ENCODE results near the gene CRYZ. TPM values are rescaled to one million over a fixed set of nuclear protein-coding genes. Genes with fewer than 3 reads are reported as not detected.
"Not testable (repeated sequence)": the region's sequence is repeated elsewhere in the genome, so short reads cannot be mapped to it uniquely, and the experiment has no call there.

Gene CRYZ
- total RNA-seq, 6 experiments from 2014 or later: 127 to 177 (median 150) TPM

GRCh38 chr1:74733604-74734484 lies 994 bp upstream of the CRYZ start:
- intact Hi-C loops (cut with DNase I): no loop called here
- peak; percentile 56 to 71 (median 62) for ATAC-seq
- no peak for DNase-seq
- H3K4me1 ChIP-seq: peaks cover 0 to 47% (median 3%) of the 10 kb centered on the region in 4 donors
- WGBS (ENCODE audit: insufficient coverage, low coverage, low lambda C conversion rate, missing lambda C conversion rate): 19% methylated on average over 11 of the region's 11 CpGs
- no peaks in the 10 kb centered on the region for H3K9me3 ChIP-seq
- H3K27me3 ChIP-seq: no peaks in the 10 kb centered on the region
- H3K4me3 ChIP-seq: peak overlapping the region; percentile 65 to 80 (median 77)
- peaks cover 3 to 13% (median 7%) of the 10 kb centered on the region in 4 donors for H3K36me3 ChIP-seq
- H3K27ac ChIP-seq: peak overlapping the region; percentile 89 to 97 (median 94)
- TF ChIP-seq CTCF (IDR thresholded peaks at IDR 0.05) (peak; percentile 70 to 77 (median 75)), POLR2A (IDR thresholded peaks at IDR 0.05) (no peak)

- 6% methylated on average over 8 of the region's 17 CpGs for WGBS (ENCODE audit: insufficient coverage, low coverage, low lambda C conversion rate, missing lambda C conversion rate)
- H3K36me3 ChIP-seq; H3K27me3 ChIP-seq; intact Hi-C loops (cut with DNase I); H3K9me3 ChIP-seq: not testable (repeated sequence)
- peak overlapping the region; percentile 89 to 97 (median 94) for H3K27ac ChIP-seq
- H3K4me1 ChIP-seq: peaks cover 0 to 52% (median 3%) of the 10 kb centered on the region in 4 donors
- peak; percentile 12 to 30 (median 18) for ATAC-seq
- peak overlapping the region; percentile 65 to 80 (median 77) for H3K4me3 ChIP-seq
- peak in 2 of 3 donors; percentile 17 to 49 for DNase-seq
These were observed 541 bp downstream of the CRYZ start for GRCh38 chr1:74732071-74732946.

- ATAC-seq (peak; percentile 60 to 71 (median 66)), DNase-seq (peak in 1 of 3 donors; percentile 67)
- H3K4me3 ChIP-seq: peak overlapping the region; percentile 65 to 80 (median 77)
- no peaks in the 10 kb centered on the region for H3K27me3 ChIP-seq
- TF ChIP-seq POLR2A (IDR thresholded peaks at IDR 0.05) (peak; percentile 93), CTCF (IDR thresholded peaks at IDR 0.05) (no peak)
- H3K9me3 ChIP-seq: no peaks in the 10 kb centered on the region
- intact Hi-C loops (cut with DNase I): no loop called here
- peaks cover 0 to 53% (median 3%) of the 10 kb centered on the region in 4 donors for H3K4me1 ChIP-seq
- H3K36me3 ChIP-seq: peaks cover 0 to 1% (median 0%) of the 10 kb centered on the region in 4 donors
- H3K27ac ChIP-seq: peak overlapping the region; percentile 89 to 97 (median 94)
- WGBS (ENCODE audit: insufficient coverage, low coverage, low lambda C conversion rate, missing lambda C conversion rate): 31% methylated on average over 10 of the region's 11 CpGs
These were observed 1.3 kb downstream of the CRYZ start for GRCh38 chr1:74731399-74732052.

GRCh38 chr1:74729741-74730478 lies 2.9 kb downstream of the CRYZ start:
- TF ChIP-seq POLR2A (IDR thresholded peaks at IDR 0.05) (peak; percentile 77), CTCF (IDR thresholded peaks at IDR 0.05) (no peak)
- peaks cover 0 to 48% (median 2%) of the 10 kb centered on the region in 4 donors for H3K4me1 ChIP-seq
- peak overlapping the region; percentile 89 to 97 (median 94) for H3K27ac ChIP-seq
- peak overlapping the region in 1 of 3 donors; percentile 77 for H3K4me3 ChIP-seq
- no peaks in the 10 kb centered on the region for H3K9me3 ChIP-seq
- intact Hi-C loops (cut with DNase I): no loop called here
- DNase-seq (peak in 1 of 3 donors; percentile 24), ATAC-seq (peak in 2 of 4 donors; percentile 45 to 61)
- WGBS (ENCODE audit: insufficient coverage, low coverage, low lambda C conversion rate, missing lambda C conversion rate): 57% methylated on average over 6 of the region's 6 CpGs
- H3K36me3 ChIP-seq: no peaks in the 10 kb centered on the region
- H3K27me3 ChIP-seq: no peaks in the 10 kb centered on the region
